GM12878 (cell line): ENCODE data around the gene HYI. TPM values are rescaled to one million over a fixed set of nuclear protein-coding genes. Genes with fewer than 3 reads are reported as not detected.

Experiments
- ATAC-seq: fragments of 200-7000 bp; cut with Tn5 transposase; 3 replicates; pipeline ENCODE4 v1.9.1; 2020; ENCODE audit warnings: mild to moderate bottlenecking, moderate library complexity
- BruUV-seq: library from RNA; stranded (reverse); fragments of 400-500 nt; replicated peaks from 2 replicates; lab custom pipeline; 2021; lab: Mats Ljungman, UMichigan
- CTCF ChIA-PET: fragments of 300-600 bp; sonication (Branson Sonifier 250); formaldehyde crosslinking; extraction: SDS; loops from one replicate; lab custom pipeline; 2021; ENCODE audit warnings: inconsistent platforms; lab: Yijun Ruan, JAX
- POLR2A ChIA-PET: fragments of 350-600 bp; formaldehyde crosslinking; extraction: SDS; loops from one replicate; lab custom pipeline; 2021; ENCODE audit warnings: inconsistent platforms; lab: Charles Lee
- RAD21 ChIA-PET: fragments of 300-600 bp; sonication (Branson Sonifier 250); formaldehyde crosslinking; loops from one replicate; lab custom pipeline; 2023; ENCODE audit warnings: antibody characterized with exemption; ENCODE audit not compliant: unreplicated experiment; lab: Charles Lee
- SMC1A ChIA-PET: fragments of 300-600 bp; sonication (Branson Sonifier 250); formaldehyde crosslinking; loops from one replicate; lab custom pipeline; 2023; ENCODE audit not compliant: unreplicated experiment, uncharacterized antibody; lab: Charles Lee
- DNase-seq: peaks from one replicate; pipeline ENCODE4 v3.0.0-alpha.2; 2011; ENCODE audit warnings: low read depth, low spot score
- FAIRE-seq: peaks from 3 replicates; lab custom pipeline; 2011; peaks lifted over from hg19 to GRCh38; lab: Jason Lieb, UNC
- H2AFZ ChIP-seq: 2 replicates; pipeline ENCODE4 v1.6.0; 2011; ENCODE audit warnings: low read depth, low read length, control low read depth; ENCODE audit not compliant: control insufficient read depth
- H3K27ac ChIP-seq: 2 replicates; pipeline ENCODE4 v1.5.1; 2011; ENCODE audit warnings: control low read depth; ENCODE audit not compliant: control insufficient read depth, insufficient read depth
- H3K27me3 ChIP-seq, 2 experiments: replicated peaks in 1 of 2; 2 replicates each; pipeline versions ENCODE4 v1.6.0 to v1.6.1; 2011; ENCODE audit warnings: low read length in 1 of 2; ENCODE audit not compliant: control insufficient read depth in 2 of 2, insufficient read depth in 2 of 2
- H3K36me3 ChIP-seq, 2 experiments: 2 replicates each; pipeline ENCODE4 v1.5.1; 2011; ENCODE audit warnings: low read length in 1 of 2; ENCODE audit not compliant: control insufficient read depth in 2 of 2, insufficient read depth in 2 of 2
- H3K4me1 ChIP-seq: 2 replicates; pipeline ENCODE4 v1.6.1; 2011; ENCODE audit warnings: mild to moderate bottlenecking, low read length, moderate library complexity, mixed read lengths; ENCODE audit not compliant: control insufficient read depth, insufficient read depth
- H3K4me2 ChIP-seq: 2 replicates; pipeline ENCODE4 v1.6.0; 2011; ENCODE audit warnings: control low read depth; ENCODE audit not compliant: control insufficient read depth, insufficient read depth
- H3K4me3 ChIP-seq: fragments of 200-600 bp; sonication (generic); 2 replicates; pipeline ENCODE4 v1.5.1; 2016
- H3K79me2 ChIP-seq: 2 replicates; pipeline ENCODE4 v1.6.0; 2011; ENCODE audit warnings: low read length; ENCODE audit not compliant: control insufficient read depth, insufficient read depth
- H3K9ac ChIP-seq: 2 replicates; pipeline ENCODE4 v1.8.0; 2011; ENCODE audit warnings: low read length, control low read depth, mixed read lengths; ENCODE audit not compliant: control insufficient read depth, insufficient read depth
- H3K9me3 ChIP-seq: replicated peaks from 3 replicates; pipeline ENCODE4 v1.5.1; 2011; ENCODE audit warnings: mild to moderate bottlenecking, low read length; ENCODE audit not compliant: control insufficient read depth, insufficient read depth
- H4K20me1 ChIP-seq: 2 replicates; pipeline ENCODE4 v1.6.0; 2011; ENCODE audit not compliant: control insufficient read depth, insufficient read depth
- LARP7 ChIP-seq: fragments of 450-650 bp; IDR thresholded peaks from 2 replicates; pipeline ENCODE4 v1.6.1; 2017; ENCODE audit warnings: mild to moderate bottlenecking
- NBN ChIP-seq: fragments of 450-650 bp; IDR thresholded peaks from 2 replicates; pipeline ENCODE4 v1.6.1; 2016
- NR2C1 ChIP-seq: fragments of 450-650 bp; IDR thresholded peaks from 2 replicates; pipeline ENCODE4 v1.6.1; 2017; ENCODE audit warnings: antibody characterized with exemption, mild to moderate bottlenecking, moderate library complexity
- RAD21 ChIP-seq: IDR thresholded peaks from 2 replicates; pipeline ENCODE4 v1.6.1; 2011; ENCODE audit warnings: mild to moderate bottlenecking, low read depth, low read length, moderate library complexity; ENCODE audit not compliant: insufficient read depth
- RFX5 ChIP-seq: IDR thresholded peaks from 2 replicates; pipeline ENCODE4 v1.6.1; 2011; ENCODE audit warnings: low read depth, low read length, improper control_type of control experiment
- SMC3 ChIP-seq: IDR thresholded peaks from 2 replicates; pipeline ENCODE4 v1.6.1; 2011; ENCODE audit warnings: low read length, improper control_type of control experiment, borderline replicate concordance
- SUPT20H ChIP-seq: IDR thresholded peaks from 2 replicates; pipeline ENCODE4 v1.6.1; 2011; ENCODE audit warnings: low read depth, mild to moderate bottlenecking, low read length, moderate library complexity, borderline replicate concordance; ENCODE audit not compliant: control insufficient read depth
- YBX1 ChIP-seq: fragments of 450-650 bp; IDR thresholded peaks from 2 replicates; pipeline ENCODE4 v1.6.1; 2016; ENCODE audit warnings: antibody characterized with exemption
- WGBS: methylation state at CpG from one replicate; pipeline ENCODE4 v1.1.6; 2016; ENCODE audit warnings: low lambda C conversion rate; ENCODE audit not compliant: insufficient replicate concordance, insufficient coverage; ENCODE audit errors: missing lambda C conversion rate; 5-methylcytosine and 5-hydroxymethylcytosine counted together
- in situ Hi-C: fragments of 300-500 bp; cut with MboI; formaldehyde crosslinking; loops from 9 replicates; pipeline ENCODE4 v1.14.3; 2018; ENCODE audit warnings: mixed read lengths
- intact Hi-C: fragments of 100-400 bp; cut with micrococcal nuclease; formaldehyde crosslinking; loops from one replicate; pipeline ENCODE4 v1.14.2; 2022; ENCODE audit not compliant: unreplicated experiment
- polyA plus RNA-seq, 11 experiments: library from polyadenylated mRNA; depleted of rRNA in 4 of 11; unstranded in 6 of 11; stranded (reverse) in 5 of 11; fragments of >200 nt; fragmentation: Nextera tagmentation in 4 of 11; fragmentation: Illumina TruSeq in 1 of 11; extraction: Ambion mirVana in 4 of 11; extraction: Trizol in 1 of 11; gene quantifications; 1 replicate in 1 of 11; 2 replicates in 10 of 11; pipeline versions ENCODE4 v1.2.1 to v1.2.3, GENCODE V29; 2011 to 2016; ENCODE audit warnings: inconsistent platforms in 2 of 11, missing spikeins in 2 of 11, low read depth in 1 of 11
- total RNA-seq, 4 experiments: library from RNA; depleted of rRNA in 3 of 4; stranded (reverse); fragments of >200 nt in 3 of 4; fragmentation: Illumina TruSeq in 1 of 4; extraction: Trizol in 1 of 4; gene quantifications; 2 replicates each; pipeline versions ENCODE4 v1.2.1 to v1.2.3, GENCODE V29; 2013 to 2021
- TF ChIP-seq, protein P1 (sequence below): fragments of 450-650 bp; formaldehyde crosslinking; IDR thresholded peaks from 2 replicates; pipeline ENCODE4 v1.5.0; 2022; ENCODE audit warnings: mild to moderate bottlenecking, missing genetic modification characterization
- TF ChIP-seq, protein P2 (sequence below): IDR thresholded peaks from 2 replicates; pipeline ENCODE4 v1.6.1; 2012; ENCODE audit warnings: low read length, inconsistent platforms
- TF ChIP-seq, protein P3 (sequence below): fragments of 450-650 bp; IDR thresholded peaks from 2 replicates; pipeline ENCODE4 v1.6.1; 2017; ENCODE audit warnings: mild to moderate bottlenecking
- TF ChIP-seq, protein P4 (sequence below): IDR thresholded peaks from 2 replicates; pipeline ENCODE4 v1.6.1; 2012; ENCODE audit warnings: low read depth, low read length, improper control_type of control experiment
- TF ChIP-seq, protein P5 (sequence below): fragments of 450-650 bp; IDR thresholded peaks from 2 replicates; pipeline ENCODE4 v1.6.1; 2017; ENCODE audit warnings: mild to moderate bottlenecking, low read depth, inconsistent platforms; ENCODE audit not compliant: poor library complexity, severe bottlenecking

HYI gene
- total and polyA plus RNA-seq, 10 of the 15 experiments (the other 5 are each of a cell fraction or from before 2014, with no cell fraction given), result 0.27 to 5.5 (median 2.0) TPM

DNA sequence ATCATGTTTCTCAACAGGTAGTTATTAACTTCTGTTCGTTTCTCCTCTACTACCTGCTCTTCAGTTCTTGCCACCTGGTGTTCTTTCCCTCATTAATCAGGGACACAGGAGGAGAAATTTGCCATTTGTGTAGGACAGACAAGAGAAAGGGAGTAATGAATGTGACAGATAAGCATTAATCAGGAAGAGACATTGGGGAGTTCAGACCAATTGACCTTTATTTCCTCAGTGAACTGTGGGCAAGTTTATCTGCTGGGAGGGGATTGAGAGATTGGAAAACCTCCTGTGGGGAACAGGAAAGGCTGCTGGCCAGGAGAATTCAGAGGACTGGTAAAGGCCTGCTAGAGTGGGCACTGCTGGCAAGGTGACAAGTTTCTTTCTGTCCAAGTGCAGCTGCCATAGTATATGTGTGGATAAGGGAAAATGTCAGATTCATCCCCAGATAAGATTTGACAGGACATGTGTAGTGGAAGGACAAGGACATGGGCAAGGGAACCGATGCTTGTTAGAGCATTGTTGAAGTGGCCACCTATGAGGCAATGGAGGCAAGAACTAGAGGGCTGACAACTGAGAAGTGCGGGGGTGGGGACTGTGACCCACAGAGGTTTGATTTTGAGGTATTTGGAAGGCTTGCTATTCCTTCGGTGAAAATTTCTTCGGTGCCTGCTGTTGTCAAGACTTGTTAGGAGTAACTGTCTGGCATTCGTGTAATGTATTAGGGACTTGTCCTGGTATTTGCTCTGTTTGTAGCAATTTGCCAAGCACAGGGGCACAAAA, 51.5 kb downstream of the HYI start:
- Histone ChIP-seq H3K36me3 (peaks cover 4 to 20% of the 10 kb centered on the region in 2 experiments), H3K79me2 (no peaks in the 10 kb centered on the region), H2AFZ (no peak overlapping the region), H3K4me3 (no peak overlapping the region), H3K9ac (no peak overlapping the region), H4K20me1 (no peaks in the 10 kb centered on the region), H3K27ac (no peak overlapping the region), H3K4me2 (no peak overlapping the region), H3K4me1 (no peaks in the 10 kb centered on the region), H3K9me3 (no peaks in the 10 kb centered on the region), H3K27me3 (no peaks in the 10 kb centered on the region)
- intact Hi-C loops, result no loop called here
- 90% methylated on average over 6 of the region's 6 CpGs for WGBS
- BruUV-seq, result no TSS peak
- FAIRE-seq (no peak), DNase-seq (no peak), ATAC-seq (no peak)
- POLR2A ChIA-PET, result no interaction called here
- CTCF ChIA-PET, result no interaction called here
- in situ Hi-C loops, result no loop called here
- RAD21 ChIA-PET, result no interaction called here
- SMC1A ChIA-PET, result no interaction called here
- TF ChIP-seq, protein P1, sequence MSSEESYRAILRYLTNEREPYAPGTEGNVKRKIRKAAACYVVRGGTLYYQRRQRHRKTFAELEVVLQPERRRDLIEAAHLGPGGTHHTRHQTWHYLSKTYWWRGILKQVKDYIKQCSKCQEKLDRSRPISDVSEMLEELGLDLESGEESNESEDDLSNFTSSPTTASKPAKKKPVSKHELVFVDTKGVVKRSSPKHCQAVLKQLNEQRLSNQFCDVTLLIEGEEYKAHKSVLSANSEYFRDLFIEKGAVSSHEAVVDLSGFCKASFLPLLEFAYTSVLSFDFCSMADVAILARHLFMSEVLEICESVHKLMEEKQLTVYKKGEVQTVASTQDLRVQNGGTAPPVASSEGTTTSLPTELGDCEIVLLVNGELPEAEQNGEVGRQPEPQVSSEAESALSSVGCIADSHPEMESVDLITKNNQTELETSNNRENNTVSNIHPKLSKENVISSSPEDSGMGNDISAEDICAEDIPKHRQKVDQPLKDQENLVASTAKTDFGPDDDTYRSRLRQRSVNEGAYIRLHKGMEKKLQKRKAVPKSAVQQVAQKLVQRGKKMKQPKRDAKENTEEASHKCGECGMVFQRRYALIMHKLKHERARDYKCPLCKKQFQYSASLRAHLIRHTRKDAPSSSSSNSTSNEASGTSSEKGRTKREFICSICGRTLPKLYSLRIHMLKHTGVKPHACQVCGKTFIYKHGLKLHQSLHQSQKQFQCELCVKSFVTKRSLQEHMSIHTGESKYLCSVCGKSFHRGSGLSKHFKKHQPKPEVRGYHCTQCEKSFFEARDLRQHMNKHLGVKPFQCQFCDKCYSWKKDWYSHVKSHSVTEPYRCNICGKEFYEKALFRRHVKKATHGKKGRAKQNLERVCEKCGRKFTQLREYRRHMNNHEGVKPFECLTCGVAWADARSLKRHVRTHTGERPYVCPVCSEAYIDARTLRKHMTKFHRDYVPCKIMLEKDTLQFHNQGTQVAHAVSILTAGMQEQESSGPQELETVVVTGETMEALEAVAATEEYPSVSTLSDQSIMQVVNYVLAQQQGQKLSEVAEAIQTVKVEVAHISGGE (CRISPR knock-in tag), result no peak
- TF ChIP-seq SMC3, result no peak
- TF ChIP-seq, protein P2, sequence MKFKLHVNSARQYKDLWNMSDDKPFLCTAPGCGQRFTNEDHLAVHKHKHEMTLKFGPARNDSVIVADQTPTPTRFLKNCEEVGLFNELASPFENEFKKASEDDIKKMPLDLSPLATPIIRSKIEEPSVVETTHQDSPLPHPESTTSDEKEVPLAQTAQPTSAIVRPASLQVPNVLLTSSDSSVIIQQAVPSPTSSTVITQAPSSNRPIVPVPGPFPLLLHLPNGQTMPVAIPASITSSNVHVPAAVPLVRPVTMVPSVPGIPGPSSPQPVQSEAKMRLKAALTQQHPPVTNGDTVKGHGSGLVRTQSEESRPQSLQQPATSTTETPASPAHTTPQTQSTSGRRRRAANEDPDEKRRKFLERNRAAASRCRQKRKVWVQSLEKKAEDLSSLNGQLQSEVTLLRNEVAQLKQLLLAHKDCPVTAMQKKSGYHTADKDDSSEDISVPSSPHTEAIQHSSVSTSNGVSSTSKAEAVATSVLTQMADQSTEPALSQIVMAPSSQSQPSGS, result no peak
- TF ChIP-seq RFX5, result no peak
- TF ChIP-seq, protein P3, sequence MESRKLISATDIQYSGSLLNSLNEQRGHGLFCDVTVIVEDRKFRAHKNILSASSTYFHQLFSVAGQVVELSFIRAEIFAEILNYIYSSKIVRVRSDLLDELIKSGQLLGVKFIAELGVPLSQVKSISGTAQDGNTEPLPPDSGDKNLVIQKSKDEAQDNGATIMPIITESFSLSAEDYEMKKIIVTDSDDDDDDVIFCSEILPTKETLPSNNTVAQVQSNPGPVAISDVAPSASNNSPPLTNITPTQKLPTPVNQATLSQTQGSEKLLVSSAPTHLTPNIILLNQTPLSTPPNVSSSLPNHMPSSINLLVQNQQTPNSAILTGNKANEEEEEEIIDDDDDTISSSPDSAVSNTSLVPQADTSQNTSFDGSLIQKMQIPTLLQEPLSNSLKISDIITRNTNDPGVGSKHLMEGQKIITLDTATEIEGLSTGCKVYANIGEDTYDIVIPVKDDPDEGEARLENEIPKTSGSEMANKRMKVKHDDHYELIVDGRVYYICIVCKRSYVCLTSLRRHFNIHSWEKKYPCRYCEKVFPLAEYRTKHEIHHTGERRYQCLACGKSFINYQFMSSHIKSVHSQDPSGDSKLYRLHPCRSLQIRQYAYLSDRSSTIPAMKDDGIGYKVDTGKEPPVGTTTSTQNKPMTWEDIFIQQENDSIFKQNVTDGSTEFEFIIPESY, result no peak
- TF ChIP-seq YBX1, result no peak
- no peak for TF ChIP-seq LARP7
- TF ChIP-seq NBN, result no peak
- TF ChIP-seq NR2C1, result no peak
- TF ChIP-seq, protein P4, sequence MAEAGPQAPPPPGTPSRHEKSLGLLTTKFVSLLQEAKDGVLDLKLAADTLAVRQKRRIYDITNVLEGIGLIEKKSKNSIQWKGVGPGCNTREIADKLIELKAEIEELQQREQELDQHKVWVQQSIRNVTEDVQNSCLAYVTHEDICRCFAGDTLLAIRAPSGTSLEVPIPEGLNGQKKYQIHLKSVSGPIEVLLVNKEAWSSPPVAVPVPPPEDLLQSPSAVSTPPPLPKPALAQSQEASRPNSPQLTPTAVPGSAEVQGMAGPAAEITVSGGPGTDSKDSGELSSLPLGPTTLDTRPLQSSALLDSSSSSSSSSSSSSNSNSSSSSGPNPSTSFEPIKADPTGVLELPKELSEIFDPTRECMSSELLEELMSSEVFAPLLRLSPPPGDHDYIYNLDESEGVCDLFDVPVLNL, result no peak
- TF ChIP-seq SUPT20H, result no peak
- no peak for TF ChIP-seq RAD21
- TF ChIP-seq, protein P5, sequence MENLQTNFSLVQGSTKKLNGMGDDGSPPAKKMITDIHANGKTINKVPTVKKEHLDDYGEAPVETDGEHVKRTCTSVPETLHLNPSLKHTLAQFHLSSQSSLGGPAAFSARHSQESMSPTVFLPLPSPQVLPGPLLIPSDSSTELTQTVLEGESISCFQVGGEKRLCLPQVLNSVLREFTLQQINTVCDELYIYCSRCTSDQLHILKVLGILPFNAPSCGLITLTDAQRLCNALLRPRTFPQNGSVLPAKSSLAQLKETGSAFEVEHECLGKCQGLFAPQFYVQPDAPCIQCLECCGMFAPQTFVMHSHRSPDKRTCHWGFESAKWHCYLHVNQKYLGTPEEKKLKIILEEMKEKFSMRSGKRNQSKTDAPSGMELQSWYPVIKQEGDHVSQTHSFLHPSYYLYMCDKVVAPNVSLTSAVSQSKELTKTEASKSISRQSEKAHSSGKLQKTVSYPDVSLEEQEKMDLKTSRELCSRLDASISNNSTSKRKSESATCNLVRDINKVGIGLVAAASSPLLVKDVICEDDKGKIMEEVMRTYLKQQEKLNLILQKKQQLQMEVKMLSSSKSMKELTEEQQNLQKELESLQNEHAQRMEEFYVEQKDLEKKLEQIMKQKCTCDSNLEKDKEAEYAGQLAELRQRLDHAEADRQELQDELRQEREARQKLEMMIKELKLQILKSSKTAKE, result no peak
